Stimulated activated CD8-positive, alpha-beta memory T cell treated with anti-CD3 and anti-CD28 coated beads, Interleukin-7, amount 100 ng/mL, for 48 hours (primary cell): ENCODE data around the gene SREBF2.
"Not testable (repeated sequence)": the region's sequence is repeated elsewhere in the genome, so short reads cannot be mapped to it uniquely, and the experiment has no call there.

Experiments
- DNase-seq, 2 donors: peaks; one replicate each; pipeline ENCODE4 v3.0.0-alpha.2; 2020; ENCODE audit warnings: low read depth in 1 of 2; ENCODE audit errors: extremely low read depth in 1 of 2

Gene SREBF2

DNA sequence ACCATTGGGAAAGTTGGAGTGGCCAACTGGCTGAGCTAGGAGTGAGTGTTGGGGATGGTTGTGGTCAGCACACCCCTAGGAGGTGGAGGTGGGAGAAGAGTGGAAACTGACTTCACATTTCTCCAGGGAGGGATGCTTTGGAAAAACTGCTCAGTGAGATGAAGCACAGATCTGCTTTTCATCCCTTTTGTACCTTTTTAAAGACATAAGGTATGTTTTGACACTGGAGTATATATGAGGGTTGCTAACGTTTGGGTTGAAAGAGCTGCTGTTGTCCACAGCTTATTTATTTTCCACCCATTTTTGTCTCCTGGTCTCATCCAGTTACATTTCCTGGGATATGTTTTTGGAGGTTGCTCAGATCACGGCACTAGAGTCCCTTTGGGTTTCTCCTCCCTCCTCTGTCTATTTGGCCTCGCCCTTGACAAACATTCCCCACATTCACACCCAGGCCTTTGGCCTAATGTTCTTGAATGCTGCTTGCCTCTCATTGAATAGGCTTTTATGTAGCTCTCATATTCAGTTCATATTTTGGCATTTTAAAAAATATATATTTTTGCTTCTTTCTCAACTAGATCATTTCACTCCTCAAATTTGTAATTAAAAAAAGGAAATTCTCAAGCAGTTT is 8.3 kb downstream of the SREBF2 start:
- DNase-seq = no peak

DNA sequence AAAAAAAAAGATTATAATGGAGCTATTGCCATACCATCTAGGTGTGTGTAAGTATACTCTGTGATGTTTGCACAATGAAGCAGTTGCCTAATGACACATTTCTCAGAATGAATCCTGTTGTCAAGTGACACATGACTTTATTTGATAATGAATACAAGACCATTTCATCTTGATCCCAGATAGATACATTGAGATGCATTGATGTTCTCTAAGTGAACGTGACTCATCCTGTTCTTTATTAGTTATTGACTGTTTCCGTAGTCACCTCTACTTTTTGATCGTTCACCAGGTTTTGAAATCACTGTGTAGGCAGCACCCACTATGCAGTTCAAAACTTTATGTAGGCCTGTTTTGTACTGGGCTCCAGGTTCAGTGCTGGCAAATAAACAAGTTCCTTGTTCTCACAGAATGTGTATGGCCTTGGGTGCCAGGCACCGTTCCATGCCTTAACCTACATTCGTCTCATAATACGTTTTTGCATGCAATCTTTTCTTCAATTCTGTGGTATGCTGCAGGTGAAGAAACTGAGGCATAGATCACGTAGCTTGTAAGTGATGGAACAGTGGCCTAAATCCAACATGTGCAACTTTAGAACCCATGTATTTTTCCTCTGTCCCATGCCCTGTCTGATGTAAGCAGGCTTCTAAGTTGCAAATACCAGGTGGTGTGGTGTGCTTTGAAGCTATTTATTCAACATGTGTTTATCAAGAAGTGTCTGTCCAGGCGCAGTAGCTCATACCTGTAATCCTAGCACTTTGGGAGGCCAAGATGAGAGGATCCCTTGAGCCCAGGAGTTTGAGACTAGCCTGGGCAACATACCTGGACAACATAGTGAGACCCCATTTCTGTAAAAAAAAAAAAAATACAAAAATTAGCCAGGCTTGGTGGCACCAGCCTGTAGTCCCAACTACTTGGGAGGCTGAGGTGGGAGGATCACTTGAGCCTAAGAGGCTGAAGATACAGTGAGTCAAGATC is 10.4 kb downstream of the SREBF2 start:
- DNase-seq = no peak

DNA sequence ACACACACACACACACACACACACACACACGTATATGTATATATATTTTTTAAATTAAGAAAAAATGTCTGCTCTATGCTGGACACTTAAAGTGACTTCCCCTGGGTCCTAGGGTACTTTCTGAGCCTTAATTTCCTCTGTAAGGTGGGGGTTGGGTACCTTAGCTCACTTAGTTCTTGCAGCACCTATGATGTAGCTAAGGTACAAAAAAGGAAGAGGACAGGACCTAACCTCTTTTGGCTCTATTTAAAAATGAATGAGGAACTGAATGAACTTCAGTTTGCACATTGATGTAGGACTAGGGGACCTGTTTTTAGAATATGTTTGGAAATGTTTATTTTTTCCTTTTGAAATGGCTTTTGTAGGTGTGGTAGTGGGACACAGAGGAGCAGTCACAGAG is 11.1 kb downstream of the SREBF2 start:
- no peak for DNase-seq

DNA sequence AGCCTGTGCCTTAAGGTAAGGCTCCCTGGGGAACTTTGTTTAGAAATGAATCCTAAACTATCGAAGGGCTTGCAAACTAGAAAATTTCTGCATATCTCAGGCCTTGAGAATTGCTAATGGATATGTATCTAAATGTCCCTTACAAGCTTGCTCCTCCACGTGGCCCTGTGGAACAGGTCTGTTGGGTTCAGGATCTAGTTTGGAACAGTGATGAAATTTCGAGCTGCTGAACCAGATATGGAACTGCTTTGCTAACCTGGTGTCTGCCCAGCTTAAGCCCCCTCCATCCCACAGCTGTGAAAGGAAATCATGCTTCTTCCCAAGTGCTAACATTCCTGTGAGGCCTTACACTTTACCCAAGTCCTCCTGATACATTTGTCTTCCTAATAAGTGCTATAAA is 11.6 kb downstream of the SREBF2 start:
- no peak for DNase-seq

DNA sequence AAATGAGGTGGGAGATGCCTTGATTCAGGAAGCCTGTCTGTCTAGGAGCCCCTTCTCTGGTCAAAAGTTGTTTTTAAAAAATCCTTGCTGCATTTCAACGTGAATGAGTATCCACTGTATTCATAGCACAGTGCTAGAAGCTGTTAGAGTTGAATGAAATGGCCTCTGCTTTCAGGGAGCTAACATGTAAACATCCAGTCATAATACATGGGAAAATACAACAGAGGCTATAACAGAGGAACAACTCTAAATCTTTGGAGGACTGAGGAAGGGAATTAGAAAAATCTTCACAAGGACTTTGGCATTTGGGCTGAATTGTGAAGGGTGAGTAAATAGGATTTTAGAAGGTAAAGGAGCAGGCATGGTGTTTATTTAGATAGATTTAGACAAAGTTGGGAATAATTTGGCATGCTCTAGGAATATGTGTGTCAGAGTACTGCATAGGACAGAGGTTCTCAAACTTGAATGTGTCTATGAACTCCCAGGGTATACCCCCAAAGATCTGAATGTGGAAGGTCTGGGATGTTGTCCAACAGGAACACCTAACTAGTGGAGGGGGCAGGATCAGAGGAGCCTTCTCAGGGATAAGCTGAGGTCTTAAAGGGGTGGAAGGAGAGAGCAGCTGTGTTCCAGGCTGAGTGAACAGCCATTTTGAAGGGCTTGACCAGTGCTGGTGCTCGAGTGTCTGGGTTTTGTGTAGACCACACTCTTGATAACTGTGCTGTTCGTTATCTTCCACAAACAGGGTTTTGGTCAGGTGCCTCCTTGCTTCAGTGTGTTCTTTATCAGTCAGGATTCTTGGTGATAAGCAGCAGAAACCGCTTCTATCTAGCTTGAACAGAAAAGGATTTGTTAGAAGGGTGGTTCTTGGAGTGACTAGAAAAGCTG is 12.7 kb downstream of the SREBF2 start:
- DNase-seq = no peak

DNA sequence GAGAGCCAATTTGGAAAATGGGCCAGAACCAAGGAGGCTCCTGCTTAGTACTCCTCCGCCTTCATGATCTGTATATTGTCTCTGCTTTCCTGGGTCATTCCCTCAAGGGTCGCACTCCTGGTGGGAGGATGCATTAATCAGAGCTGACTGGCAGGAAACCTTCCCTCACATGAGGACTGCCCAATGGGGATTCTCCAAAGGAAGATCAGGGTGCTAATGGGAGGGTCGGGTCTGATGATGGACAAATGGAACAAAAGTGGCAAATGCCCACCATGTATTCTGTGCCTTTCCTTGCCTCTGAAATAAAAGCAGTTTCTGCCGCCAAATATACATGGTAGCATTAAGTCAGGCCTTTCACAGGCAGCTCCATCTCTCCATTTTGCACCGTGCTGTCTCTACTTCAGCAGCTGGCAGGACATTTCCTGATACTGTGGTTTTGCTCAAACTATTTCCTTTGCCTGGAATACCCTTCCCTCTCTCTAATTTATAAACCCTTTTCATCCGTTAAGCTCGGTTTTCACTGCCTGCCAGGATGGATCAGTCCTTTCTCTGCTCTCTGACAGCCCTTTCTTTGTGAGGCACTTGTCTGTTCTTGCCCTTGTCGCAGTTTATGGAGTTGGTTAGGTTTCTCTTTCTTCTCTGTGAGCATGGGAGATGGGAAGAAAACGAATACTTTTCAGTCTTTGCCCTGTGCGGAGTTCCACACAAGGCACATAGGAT is 13.5 kb downstream of the SREBF2 start:
- DNase-seq = no peak

DNA sequence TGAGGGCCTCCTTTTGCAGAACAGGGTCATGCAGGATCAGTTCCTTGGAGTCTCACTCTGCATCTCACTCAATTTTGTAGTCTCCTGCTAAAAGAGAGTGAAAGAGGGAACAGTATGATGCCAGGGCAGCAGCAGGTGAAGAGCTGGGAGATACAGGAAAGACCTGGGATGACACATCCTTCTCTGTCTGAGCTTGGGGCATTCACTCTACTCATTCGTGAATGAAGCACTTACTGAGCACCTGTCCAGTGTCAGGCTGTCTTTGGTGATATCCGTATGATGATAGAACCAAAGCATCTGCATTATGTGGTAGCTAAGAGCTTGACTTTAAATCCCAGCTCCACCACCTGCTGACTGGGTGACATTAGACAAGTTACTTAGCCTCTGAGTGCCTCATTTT is 14.4 kb downstream of the SREBF2 start:
- DNase-seq = no peak

DNA sequence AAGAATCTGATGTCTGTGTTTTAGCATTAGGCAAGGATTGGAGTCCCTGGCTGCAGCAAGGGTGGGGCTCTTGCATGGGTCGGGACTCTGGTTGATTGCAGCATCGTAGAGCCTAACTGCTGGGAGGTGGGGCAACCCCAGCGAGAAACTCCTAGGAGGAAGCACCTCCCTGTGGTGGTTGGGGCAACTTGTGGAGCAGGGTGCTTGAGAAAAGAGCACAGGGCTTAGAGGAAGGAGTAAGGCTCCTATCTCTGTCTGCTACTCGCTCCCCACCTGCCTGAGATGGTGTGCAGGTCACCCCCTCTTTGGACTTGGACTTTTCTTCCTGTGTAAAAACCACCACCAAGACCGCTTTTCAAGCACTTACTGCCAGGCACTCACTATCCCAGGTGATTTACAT is 15.6 kb downstream of the SREBF2 start:
- DNase-seq = no peak

DNA sequence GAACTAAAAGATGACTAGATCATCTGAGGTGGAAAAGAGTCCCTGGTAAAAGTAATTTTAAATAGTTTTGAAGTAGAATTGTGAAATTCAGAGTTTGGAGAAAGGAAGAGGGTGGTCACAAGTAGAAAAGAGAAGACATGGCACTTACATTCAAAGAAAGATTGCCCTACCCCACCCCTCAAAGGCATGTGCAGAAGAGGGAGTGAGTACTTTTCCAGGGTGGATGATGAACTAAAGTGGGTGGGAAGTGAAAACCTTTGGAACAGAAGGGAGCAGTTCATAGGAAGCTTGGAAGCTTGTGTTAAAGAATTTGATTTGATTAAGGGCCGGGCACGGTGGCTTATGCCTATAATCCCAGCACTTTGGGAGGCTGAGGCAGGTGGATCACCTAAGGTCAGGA is 23.6 kb downstream of the SREBF2 start:
- no peak for DNase-seq

DNA sequence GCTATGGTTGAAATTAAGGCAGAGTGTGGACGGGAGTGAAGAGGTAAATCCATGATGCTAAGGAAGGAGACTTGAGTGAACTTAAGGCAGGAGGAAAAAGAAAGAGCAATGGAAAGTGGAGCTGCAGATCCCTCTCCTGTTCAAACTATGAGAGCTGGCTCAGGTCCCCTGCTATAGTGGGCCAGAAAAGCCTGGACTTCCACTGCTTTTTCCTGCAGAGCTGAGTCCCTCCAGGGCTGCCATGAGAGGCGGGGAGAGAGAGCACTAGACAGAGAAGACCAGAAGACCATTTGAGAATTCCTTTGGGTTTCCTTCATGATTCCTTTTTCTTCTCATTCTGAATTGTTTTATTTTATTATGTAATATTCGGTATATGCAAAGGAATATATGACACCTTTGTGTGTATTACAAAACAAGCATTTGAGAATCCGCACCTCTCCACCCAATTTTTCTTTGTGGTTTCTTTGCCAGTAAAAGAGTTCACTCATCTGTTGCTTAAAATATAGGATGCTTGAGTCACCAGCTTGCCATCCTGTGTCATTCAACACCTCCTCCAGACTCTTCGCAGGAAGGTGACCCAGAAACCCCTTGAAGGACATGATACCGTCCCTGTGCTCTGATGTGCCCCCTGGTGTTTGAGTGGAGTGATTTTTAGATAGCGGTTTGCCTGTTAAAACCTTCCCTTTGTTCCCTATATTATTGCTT is 24.4 kb downstream of the SREBF2 start:
- DNase-seq = peak in 1 of 2 donors; percentile 85

DNA sequence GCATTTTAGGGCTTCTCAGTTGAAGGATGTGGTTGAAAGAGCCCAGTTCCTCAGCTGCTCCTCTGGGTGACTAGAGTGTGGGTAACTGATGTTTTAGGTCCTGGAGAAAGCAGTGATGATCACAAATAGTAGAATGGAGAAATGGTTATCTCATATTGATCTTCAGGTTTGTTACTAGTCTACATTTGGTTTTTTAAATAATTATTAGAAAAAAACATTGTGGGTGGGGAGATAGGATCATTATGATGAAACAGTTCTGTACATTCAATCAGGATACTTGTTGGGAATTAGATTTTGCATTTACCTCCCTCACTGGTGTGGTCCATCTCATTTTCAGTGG is 24.9 kb downstream of the SREBF2 start:
- DNase-seq = no peak

DNA sequence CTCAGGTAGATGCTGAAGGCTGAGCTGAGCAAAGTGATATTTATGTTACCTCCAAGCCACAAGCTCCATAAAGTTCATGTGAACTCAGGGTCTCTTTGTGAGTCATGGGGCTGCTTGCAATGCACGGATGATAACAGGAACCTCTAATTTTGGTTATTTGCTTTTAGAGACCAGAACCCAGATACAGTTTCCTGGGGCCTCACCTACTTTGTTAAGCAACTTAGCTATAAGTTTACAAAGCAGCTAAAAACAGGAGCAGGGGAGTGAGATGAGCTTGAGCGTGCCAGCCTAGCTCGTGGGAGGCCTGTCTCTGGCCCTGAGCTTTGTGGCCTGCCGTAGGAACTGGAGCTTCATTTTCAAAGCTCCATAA is 29.2 kb downstream of the SREBF2 start:
- DNase-seq = peak in 1 of 2 donors; percentile 53

DNA sequence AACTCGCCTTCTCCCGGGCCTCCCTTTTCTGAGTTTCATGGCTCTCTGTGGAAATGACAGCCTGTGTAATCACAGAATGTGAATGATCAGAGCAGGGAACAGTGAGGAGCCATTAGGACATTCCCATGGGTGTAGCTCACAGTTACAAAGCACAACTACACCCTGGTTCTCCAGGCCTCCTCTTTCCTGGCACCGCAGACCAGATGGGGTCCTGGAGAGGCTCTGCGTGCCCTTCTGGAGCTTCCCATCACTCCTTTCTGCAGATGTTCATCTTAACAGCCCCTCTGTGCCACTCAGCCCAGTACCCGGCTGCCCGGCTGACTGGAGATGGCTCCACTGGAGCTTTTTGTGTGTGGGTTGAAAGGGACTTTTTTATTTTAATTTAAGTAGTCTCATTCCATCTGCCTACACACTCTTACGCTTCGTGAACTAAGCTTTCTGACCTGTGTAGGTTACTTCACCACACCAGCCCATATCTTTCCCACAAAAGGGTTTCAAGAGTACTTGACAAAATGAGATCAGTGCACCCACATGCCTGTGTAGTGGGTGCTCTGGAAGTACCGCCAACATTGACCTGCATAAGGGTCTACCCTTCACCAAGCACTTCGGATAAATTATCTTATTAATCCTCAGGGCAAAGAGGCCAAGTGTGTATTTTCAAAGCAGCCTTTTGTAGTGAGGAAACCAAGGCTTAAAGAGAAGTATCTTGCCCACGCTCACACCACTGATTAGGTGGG is 29.8 kb downstream of the SREBF2 start:
- peak in 1 of 2 donors; percentile 59 for DNase-seq

DNA sequence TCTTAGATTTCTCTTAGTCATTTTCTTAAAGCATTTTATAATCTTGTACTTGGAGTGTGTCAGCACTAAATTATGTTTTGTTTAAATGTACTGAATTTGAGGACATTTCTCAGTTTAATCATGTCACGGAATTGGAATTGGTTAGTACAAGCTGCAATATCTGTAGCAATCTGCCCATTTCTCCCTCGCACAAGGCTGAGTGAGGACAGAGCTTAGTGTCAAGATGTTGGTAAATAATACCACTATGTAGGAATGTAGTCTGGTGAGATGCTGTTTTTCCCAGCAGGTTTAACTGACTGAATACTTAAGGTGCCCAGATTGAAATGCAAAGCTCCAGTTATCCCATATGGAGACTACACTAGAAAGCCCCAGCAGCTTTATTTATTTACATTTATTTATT is 30.6 kb downstream of the SREBF2 start:
- no peak for DNase-seq

DNA sequence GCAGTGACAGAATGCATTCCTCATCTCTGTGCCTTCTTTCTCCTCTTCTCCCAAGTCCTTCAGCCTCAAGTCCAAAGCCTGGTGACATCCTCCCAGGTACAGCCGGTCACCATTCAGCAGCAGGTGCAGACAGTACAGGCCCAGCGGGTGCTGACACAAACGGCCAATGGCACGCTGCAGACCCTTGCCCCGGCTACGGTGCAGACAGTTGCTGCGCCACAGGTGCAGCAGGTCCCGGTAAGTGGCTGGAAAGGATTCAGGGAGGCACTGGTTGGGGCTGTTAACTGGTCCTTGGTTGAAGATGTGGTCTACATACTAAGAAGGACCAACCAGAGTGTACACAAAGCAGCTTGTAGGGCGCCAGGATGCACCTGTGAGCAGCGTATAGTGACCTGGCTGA is 35.7 kb downstream of the SREBF2 start:
- no peak for DNase-seq

DNA sequence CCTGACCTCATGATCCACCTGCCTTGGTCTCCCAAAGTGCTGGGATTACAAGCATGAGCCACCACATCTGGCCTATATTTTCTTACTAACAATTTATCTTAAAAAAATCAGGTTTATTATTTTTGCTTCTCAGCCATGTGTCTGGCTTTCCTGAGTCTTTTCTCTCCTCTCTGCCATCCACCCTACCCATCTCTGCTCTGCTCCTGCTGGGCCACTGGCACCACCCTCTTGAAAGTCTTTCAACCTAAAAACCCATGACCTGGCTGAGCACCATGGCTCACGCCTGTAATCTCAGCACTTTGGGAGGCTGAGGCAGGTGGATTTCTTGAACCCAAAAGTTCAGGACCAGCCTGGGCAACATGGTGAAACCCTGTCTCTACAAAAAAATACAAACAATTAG is 37.2 kb downstream of the SREBF2 start:
- DNase-seq = not testable (repeated sequence)

DNA sequence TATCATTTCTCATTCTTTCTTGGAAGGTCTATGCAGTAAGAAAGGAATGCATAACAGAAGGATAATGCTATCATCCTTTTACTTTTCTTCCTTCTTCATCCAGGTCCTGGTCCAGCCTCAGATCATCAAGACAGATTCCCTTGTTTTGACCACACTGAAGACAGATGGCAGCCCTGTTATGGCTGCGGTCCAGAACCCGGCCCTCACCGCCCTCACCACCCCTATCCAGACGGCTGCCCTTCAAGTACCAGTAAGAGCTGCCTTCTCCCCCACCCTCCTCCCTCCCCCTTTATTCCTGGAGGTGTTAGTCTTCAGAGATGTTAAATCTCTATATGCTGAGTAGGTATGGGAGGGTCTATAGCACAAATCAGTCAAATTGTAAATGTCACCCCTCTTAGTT is 37.9 kb downstream of the SREBF2 start:
- no peak for DNase-seq

DNA sequence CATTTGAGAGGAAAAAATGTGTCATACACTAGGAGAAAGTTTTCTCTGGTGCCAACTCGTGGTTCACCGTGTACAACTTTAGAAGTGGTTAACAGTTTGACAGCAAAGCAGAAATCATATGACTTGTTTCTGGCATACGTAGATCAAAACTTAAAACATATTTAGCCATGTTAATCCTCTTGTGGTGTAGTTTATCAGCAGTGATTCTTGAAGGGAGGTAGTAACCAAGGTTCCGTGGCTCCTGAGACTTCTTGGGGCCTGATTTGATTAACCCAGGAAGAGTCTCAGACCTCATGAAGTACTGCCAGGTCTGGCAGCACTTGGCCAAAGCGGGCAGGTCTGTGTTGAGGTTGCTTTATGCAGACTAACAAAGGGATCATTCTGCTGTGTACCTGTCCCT is 40.5 kb downstream of the SREBF2 start:
- DNase-seq = no peak

DNA sequence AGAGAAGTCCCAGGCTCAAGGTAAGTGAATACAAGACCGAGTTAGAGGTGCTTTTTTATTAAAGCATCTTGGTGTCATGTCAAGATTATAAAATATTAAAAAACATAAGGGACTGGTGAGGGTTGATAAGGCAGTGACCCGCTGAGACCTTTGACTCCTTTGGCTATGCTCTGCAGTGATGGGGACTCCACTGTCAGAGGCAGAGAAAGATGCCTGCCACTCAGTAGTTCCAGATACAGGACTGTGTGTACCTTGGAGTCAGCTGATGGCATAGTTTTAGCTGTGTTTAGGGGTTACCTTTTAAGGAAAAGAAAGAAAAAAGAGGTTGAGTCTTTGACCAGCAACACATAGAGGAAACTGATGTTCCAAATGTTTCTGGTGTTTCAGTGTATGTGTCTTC is 41.2 kb downstream of the SREBF2 start:
- DNase-seq = no peak
